IPS-20b (cell line): ENCODE data around the gene FRMD6.
"Not testable (repeated sequence)": the region's sequence is repeated elsewhere in the genome, so short reads cannot be mapped to it uniquely, and the experiment has no call there.

Experiments used
- H3K27ac ChIP-seq: one replicate; pipeline ENCODE4 v1.5.1; 2013; ENCODE audit warnings: low read length
- H3K27me3 ChIP-seq: 2 replicates; pipeline ENCODE4 v1.6.1; 2013; ENCODE audit warnings: mild to moderate bottlenecking, low read length, inconsistent platforms; ENCODE audit not compliant: insufficient read depth
- H3K36me3 ChIP-seq: 2 replicates; pipeline ENCODE4 v1.6.1; 2013; ENCODE audit warnings: low read depth, mild to moderate bottlenecking, inconsistent platforms, low read length, moderate library complexity; ENCODE audit not compliant: insufficient read depth
- H3K4me1 ChIP-seq: 2 replicates; pipeline ENCODE4 v1.6.1; 2013; ENCODE audit warnings: mild to moderate bottlenecking, control low read depth, inconsistent platforms, low read length, moderate library complexity; ENCODE audit not compliant: insufficient read depth
- H3K4me3 ChIP-seq: 2 replicates; pipeline ENCODE4 v1.5.1; 2013; ENCODE audit warnings: mild to moderate bottlenecking, low read length, inconsistent platforms
- H3K9ac ChIP-seq: 2 replicates; pipeline ENCODE4 v1.6.1; 2013; ENCODE audit warnings: low read depth, mild to moderate bottlenecking, inconsistent platforms, low read length, moderate library complexity
- H3K9me3 ChIP-seq: 2 replicates; pipeline ENCODE4 v1.6.1; 2013; ENCODE audit warnings: mild to moderate bottlenecking, low read depth, low read length, inconsistent platforms; ENCODE audit not compliant: insufficient read depth

The FRMD6 gene

GRCh38 chr14:51730098-51730497 is 78.4 kb downstream of the FRMD6 start:
- H3K4me3 ChIP-seq = no peak overlapping the region
- peaks cover 25% of the 10 kb centered on the region for H3K36me3 ChIP-seq
- no peaks in the 10 kb centered on the region for H3K4me1 ChIP-seq
- no peaks in the 10 kb centered on the region for H3K9me3 ChIP-seq
- no peaks in the 10 kb centered on the region for H3K27me3 ChIP-seq
- no peak overlapping the region for H3K27ac ChIP-seq
- no peak overlapping the region for H3K9ac ChIP-seq

- H3K9me3 ChIP-seq = no peaks in the 10 kb centered on the region
- H3K9ac ChIP-seq = no peak overlapping the region
- H3K4me3 ChIP-seq = no peak overlapping the region
- H3K27ac ChIP-seq = no peak overlapping the region
- H3K36me3 ChIP-seq = peaks cover 21% of the 10 kb centered on the region
- no peaks in the 10 kb centered on the region for H3K4me1 ChIP-seq
- no peaks in the 10 kb centered on the region for H3K27me3 ChIP-seq
Measured at GRCh38 chr14:51730684-51731083, 79.0 kb downstream of the FRMD6 start.

- Histone ChIP-seq H3K4me1 (no peaks in the 10 kb centered on the region), H3K4me3 (no peak overlapping the region), H3K9ac (no peak overlapping the region), H3K9me3 (no peaks in the 10 kb centered on the region), H3K27me3 (no peaks in the 10 kb centered on the region), H3K36me3 (peaks cover 10% of the 10 kb centered on the region), H3K27ac (no peak overlapping the region)
Measured at GRCh38 chr14:51732494-51733112, 80.9 kb downstream of the FRMD6 start.

GRCh38 chr14:51733147-51733546 is 81.4 kb downstream of the FRMD6 start:
- no peak overlapping the region for H3K27ac ChIP-seq
- H3K9ac ChIP-seq = no peak overlapping the region
- H3K9me3 ChIP-seq = no peaks in the 10 kb centered on the region
- peaks cover 4% of the 10 kb centered on the region for H3K36me3 ChIP-seq
- no peak overlapping the region for H3K4me3 ChIP-seq
- no peaks in the 10 kb centered on the region for H3K4me1 ChIP-seq
- no peaks in the 10 kb centered on the region for H3K27me3 ChIP-seq

- Histone ChIP-seq H3K36me3 (no peaks in the 10 kb centered on the region), H3K9ac (no peak overlapping the region), H3K9me3 (no peaks in the 10 kb centered on the region), H3K4me3 (no peak overlapping the region), H3K27ac (no peak overlapping the region), H3K4me1 (no peaks in the 10 kb centered on the region), H3K27me3 (no peaks in the 10 kb centered on the region)
Measured at GRCh38 chr14:51735851-51736250, 84.1 kb downstream of the FRMD6 start.

- Histone ChIP-seq H3K4me1 (no peaks in the 10 kb centered on the region), H3K27ac (no peak overlapping the region), H3K27me3 (no peaks in the 10 kb centered on the region), H3K9me3 (no peaks in the 10 kb centered on the region), H3K36me3 (no peaks in the 10 kb centered on the region), H3K4me3 (no peak overlapping the region), H3K9ac (no peak overlapping the region)
Measured at GRCh38 chr14:51738754-51739153, 87.0 kb downstream of the FRMD6 start.

- H3K36me3 ChIP-seq = no peaks in the 10 kb centered on the region
- H3K9ac ChIP-seq = no peak overlapping the region
- H3K27ac ChIP-seq = no peak overlapping the region
- no peaks in the 10 kb centered on the region for H3K4me1 ChIP-seq
- H3K27me3 ChIP-seq = no peaks in the 10 kb centered on the region
- H3K9me3 ChIP-seq = no peaks in the 10 kb centered on the region
- H3K4me3 ChIP-seq = no peak overlapping the region
Measured at GRCh38 chr14:51743588-51744000, 91.9 kb downstream of the FRMD6 start.

GRCh38 chr14:51744372-51745130 is 92.8 kb downstream of the FRMD6 start:
- Histone ChIP-seq H3K27me3 (no peaks in the 10 kb centered on the region), H3K9ac (no peak overlapping the region), H3K36me3 (no peaks in the 10 kb centered on the region), H3K4me3 (no peak overlapping the region), H3K27ac (no peak overlapping the region), H3K9me3 (no peaks in the 10 kb centered on the region), H3K4me1 (no peaks in the 10 kb centered on the region)

- not testable (repeated sequence) for H3K4me3 ChIP-seq, H3K27ac ChIP-seq, H3K9me3 ChIP-seq
Measured at GRCh38 chr14:51746823-51747222, 95.1 kb downstream of the FRMD6 start.

GRCh38 chr14:51750542-51750941 is 98.8 kb downstream of the FRMD6 start:
- no peaks in the 10 kb centered on the region for H3K9me3 ChIP-seq
- no peaks in the 10 kb centered on the region for H3K27me3 ChIP-seq
- no peaks in the 10 kb centered on the region for H3K36me3 ChIP-seq
- no peak overlapping the region for H3K4me3 ChIP-seq
- H3K9ac ChIP-seq = no peak overlapping the region
- H3K4me1 ChIP-seq = no peaks in the 10 kb centered on the region
- H3K27ac ChIP-seq = no peak overlapping the region

More at GRCh38 chr14:51746823-51747222, 95.1 kb downstream of the FRMD6 start:
- not testable (repeated sequence) for H3K9ac ChIP-seq, H3K4me1 ChIP-seq, H3K36me3 ChIP-seq, H3K27me3 ChIP-seq

GRCh38 chr14:51751611-51752345 is 100.1 kb downstream of the FRMD6 start:
- H3K36me3 ChIP-seq, H3K4me3 ChIP-seq, H3K9me3 ChIP-seq, H3K27ac ChIP-seq, H3K9ac ChIP-seq, H3K27me3 ChIP-seq, H3K4me1 ChIP-seq: not testable (repeated sequence)

- H3K4me1 ChIP-seq, H3K9ac ChIP-seq, H3K4me3 ChIP-seq, H3K27ac ChIP-seq, H3K36me3 ChIP-seq, H3K9me3 ChIP-seq, H3K27me3 ChIP-seq: not testable (repeated sequence)
Measured at GRCh38 chr14:51757756-51758155, 106.0 kb downstream of the FRMD6 start.
